Mammary epithelial cell (primary cell): ENCODE results near the gene CLDND1.

Source experiments
- CTCF ChIP-seq, 2 donors: IDR thresholded peaks in 1 of 2; conservative IDR thresholded peaks in 1 of 2; 2 replicates each; pipeline ENCODE4 v1.5.1; 2011 to 2012; ENCODE audit warnings: inconsistent platforms in 2 of 2, low read length in 2 of 2, mild to moderate bottlenecking in 2 of 2, control low read depth in 1 of 2, low read depth in 1 of 2; ENCODE audit not compliant: insufficient read depth in 1 of 2; ENCODE audit errors: extremely low read depth in 1 of 2
- EZH2 ChIP-seq: IDR thresholded peaks from 2 replicates; pipeline ENCODE4 v1.6.1; 2012; ENCODE audit warnings: low read length, inconsistent platforms, borderline replicate concordance

- TF ChIP-seq CTCF (conservative IDR thresholded peaks at IDR 0.05 in 1 of 2, IDR thresholded peaks at IDR 0.05 in 1 of 2; ENCODE audit: extremely low read depth in 1 of 2, insufficient read depth in 1 of 2, low read depth in 1 of 2, low read length in 2 of 2) (no peak), EZH2 (no peak)
These were observed 23.2 kb upstream of the CLDND1 start for GRCh38 chr3:98545940-98546339.
